HG03139 (cell line): ENCODE data around the gene ACR.

Experiments
- ATAC-seq: cut with Tn5 transposase; IDR thresholded peaks from one replicate; pipeline ENCODE4 v1.9.1; 2021; ENCODE audit not compliant: unreplicated experiment

Gene ACR

GRCh38 chr22:50716290-50717024 is 21.5 kb upstream of the ACR start:
- ATAC-seq: no peak

- no peak for ATAC-seq
Measured at GRCh38 chr22:50717709-50718351, 20.2 kb upstream of the ACR start.

DNA sequence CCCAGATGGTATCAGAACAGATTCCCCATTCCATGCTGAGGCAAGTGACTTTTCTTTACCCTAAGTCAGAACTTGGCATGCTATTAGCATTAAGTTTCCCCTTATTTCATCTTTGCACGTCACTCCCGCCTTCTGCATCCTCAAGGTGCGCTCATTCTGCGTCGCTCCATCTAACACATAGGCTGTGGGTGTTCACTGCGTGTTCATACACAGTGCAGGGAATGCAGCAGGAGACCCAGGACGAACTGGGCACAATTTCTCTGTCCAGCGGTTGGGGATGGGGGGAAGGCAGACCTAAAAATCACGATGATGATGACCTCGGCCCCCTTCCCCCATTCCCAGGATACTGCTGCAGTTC is 19.7 kb upstream of the ACR start:
- no peak for ATAC-seq

GRCh38 chr22:50719814-50720300 is 18.1 kb upstream of the ACR start:
- ATAC-seq: no peak

DNA sequence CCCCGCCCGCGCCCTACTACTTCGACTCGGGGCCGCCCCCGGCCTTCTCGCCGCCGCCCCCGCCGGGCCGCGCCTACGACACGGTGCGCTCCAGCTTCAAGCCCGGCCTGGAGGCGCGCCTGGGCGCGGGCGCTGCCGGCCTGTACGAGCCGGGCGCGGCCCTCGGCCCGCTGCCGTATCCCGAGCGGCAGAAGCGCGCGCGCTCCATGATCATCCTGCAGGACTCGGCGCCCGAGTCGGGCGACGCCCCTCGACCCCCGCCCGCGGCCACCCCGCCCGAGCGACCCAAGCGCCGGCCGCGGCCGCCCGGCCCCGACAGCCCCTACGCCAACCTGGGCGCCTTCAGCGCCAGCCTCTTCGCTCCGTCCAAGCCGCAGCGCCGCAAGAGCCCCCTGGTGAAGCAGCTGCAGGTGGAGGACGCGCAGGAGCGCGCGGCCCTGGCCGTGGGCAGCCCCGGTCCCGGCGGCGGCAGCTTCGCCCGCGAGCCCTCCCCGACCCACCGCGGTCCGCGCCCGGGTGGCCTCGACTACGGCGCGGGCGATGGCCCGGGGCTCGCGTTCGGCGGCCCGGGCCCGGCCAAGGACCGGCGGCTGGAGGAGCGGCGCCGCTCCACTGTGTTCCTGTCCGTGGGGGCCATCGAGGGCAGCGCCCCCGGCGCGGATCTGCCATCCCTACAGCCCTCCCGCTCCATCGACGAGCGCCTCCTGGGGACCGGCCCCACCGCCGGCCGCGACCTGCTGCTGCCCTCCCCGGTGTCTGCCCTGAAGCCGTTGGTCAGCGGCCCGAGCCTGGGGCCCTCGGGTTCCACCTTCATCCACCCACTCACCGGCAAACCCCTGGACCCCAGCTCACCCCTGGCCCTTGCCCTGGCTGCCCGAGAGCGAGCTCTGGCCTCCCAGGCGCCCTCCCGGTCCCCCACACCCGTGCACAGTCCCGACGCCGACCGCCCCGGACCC is 17.4 kb upstream of the ACR start:
- ATAC-seq: no peak

DNA sequence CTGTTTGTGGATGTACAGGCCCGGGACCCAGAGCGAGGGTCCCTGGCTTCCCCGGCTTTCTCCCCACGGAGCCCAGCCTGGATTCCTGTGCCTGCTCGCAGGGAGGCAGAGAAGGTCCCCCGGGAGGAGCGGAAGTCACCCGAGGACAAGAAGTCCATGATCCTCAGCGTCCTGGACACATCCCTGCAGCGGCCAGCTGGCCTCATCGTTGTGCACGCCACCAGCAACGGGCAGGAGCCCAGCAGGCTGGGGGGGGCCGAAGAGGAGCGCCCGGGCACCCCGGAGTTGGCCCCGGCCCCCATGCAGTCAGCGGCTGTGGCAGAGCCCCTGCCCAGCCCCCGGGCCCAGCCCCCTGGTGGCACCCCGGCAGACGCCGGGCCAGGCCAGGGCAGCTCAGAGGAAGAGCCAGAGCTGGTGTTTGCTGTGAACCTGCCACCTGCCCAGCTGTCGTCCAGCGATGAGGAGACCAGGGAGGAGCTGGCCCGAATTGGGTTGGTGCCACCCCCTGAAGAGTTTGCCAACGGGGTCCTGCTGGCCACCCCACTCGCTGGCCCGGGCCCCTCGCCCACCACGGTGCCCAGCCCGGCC is 16.7 kb upstream of the ACR start:
- no peak for ATAC-seq

- ATAC-seq: no peak
Measured at GRCh38 chr22:50722048-50722701, 15.8 kb upstream of the ACR start.

DNA sequence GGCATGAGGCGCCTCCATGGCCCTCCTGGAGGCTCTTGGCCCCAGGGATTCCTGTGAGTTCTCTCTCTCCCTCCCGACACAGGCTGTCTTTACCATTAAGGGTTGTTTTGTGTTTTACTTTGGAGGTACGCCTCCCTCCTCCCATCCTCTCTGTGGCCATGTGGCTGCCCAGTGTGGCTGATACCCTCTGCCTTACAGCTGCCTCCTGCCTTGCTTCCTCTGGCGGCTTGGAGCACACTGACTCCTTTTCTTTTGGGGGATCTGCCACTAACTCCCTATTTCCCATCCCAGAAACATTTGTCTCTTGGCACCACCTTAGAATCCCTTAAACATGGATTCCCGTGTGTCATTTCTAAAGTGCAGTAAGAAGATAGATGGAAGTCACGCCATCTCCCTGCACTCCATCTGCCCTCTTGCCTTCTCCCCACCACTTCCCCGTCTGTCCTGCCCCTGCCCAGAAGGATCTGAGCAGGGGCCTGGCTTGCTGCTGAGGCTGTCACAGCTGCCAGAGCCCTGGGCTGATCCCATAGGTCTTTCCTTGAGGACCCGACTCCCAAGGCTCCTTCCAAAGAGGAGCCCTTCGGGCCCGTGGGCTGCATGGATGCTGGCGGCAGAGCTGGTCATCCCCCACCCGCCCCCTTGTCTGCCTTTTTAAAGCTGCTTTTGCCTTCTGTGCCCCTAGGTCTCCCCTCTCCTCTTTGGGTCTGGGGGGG is 15.1 kb upstream of the ACR start:
- ATAC-seq: no peak

DNA sequence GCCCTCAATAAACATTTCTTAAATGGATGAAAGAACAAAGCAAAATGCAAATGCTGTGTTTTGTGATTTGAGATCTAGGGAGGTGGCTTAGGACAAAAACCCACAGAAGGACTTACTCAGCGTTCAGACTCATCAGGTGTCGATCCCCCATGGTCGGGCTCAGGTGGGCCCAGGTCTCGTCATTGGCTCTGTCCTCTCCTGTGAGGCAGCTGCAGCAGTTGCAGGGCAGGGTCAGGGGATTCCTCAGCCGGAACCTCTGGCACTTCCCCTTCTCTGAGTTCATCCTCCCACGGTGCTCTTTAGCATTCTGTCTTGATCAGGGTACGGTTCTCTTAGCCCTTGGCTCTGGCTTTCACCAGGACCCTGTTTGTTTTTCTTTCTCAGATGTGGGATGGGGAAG is 14.0 kb upstream of the ACR start:
- ATAC-seq: no peak

- ATAC-seq: no peak
Measured at GRCh38 chr22:50724616-50725015, 13.4 kb upstream of the ACR start.

DNA sequence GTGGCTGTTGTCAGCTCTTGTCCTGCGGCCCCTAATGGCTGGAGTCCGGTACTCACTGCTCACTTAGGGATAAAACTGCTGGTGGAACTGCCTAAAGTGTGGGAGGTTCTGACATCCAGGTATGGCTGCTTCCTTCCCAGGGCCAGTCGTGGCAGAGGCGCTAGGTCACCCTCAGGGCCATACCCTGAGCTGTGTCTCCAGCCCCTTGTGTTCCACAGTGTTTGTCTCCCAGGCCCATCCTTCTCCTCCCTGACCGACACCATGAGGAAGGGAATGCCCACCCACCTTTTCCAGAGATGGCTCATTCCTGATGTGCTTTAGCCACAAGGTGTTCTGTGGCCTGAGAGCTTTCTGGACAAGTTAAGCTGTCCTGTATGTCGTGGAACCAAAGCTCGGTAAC is 12.4 kb upstream of the ACR start:
- no peak for ATAC-seq

- ATAC-seq: no peak
Measured at GRCh38 chr22:50726643-50727340, 11.2 kb upstream of the ACR start.

DNA sequence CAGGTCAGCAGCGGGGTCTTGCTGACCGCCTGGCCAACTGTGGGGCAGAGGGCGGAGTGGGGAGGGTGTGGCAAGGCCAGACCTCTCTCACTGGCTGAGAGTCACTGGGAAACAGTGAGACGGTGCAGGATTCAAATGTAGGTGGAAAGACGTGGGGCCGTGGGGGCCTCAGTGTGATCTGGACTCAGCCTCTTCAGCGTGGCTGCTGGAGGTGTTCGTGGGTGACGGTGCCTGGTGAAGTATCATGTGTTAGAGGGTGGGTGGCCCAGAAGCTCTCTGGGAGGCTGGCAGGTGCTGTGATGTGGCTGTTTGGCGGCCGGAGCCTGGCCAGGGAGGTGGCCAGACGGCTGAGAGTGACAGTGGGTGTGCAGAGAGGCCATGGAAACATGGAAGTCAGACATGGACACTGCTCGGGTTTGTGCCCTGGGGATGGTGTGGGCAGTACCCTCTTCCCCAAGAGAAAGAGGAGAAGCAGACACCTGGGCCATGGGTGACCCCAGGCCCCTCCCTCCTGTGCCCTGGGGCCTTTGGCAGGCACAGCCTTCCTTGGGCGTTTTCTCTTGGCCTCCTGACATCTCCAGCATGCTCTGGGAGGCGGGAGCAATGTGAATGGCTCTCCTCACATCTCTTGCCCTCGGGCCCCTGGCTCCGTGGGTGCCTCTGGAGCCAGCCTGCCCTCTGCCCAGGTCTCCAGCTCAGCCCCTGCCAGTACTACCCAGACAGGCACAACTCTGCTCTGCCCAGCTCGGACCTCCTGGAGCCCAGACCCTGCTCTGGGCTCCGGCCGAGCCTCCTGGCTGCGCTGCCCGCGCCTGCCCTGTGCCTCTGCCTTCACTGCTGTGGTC is 10.1 kb upstream of the ACR start:
- ATAC-seq: no peak

DNA sequence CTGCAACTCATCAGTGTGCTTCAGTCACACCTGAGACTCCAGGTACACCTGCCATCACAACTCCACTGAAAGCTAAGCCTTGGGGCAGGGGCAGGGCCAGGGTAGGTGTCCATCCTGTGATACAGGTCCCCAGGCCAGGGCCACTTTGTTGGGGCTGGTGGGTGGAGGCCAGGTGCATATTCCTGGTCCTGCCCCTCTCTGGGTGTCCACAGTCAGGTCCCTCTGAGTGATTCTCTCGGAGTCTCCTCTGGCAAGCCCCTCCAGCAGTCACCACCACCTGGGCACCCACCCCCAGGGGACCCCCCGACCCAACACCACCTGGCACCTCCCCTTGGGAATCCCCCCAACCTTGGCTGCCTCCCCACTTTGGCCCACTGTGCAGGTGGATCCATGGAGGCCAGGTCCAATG is 9.5 kb upstream of the ACR start:
- no peak for ATAC-seq

- no peak for ATAC-seq
Measured at GRCh38 chr22:50729391-50730012, 8.5 kb upstream of the ACR start.

- no peak for ATAC-seq
Measured at GRCh38 chr22:50730013-50730891, 7.8 kb upstream of the ACR start.
